Epithelial cell of prostate (primary cell): ENCODE data around the gene RHOT2.

Source experiments
- DNase-seq: peaks from one replicate; pipeline ENCODE4 v3.0.0-alpha.2; 2011; ENCODE audit warnings: low read depth, low spot score
- H3K27ac ChIP-seq: fragments of 450-650 bp; 2 replicates; pipeline ENCODE4 v1.5.1; 2017; ENCODE audit warnings: mild to moderate bottlenecking

Gene RHOT2

DNA sequence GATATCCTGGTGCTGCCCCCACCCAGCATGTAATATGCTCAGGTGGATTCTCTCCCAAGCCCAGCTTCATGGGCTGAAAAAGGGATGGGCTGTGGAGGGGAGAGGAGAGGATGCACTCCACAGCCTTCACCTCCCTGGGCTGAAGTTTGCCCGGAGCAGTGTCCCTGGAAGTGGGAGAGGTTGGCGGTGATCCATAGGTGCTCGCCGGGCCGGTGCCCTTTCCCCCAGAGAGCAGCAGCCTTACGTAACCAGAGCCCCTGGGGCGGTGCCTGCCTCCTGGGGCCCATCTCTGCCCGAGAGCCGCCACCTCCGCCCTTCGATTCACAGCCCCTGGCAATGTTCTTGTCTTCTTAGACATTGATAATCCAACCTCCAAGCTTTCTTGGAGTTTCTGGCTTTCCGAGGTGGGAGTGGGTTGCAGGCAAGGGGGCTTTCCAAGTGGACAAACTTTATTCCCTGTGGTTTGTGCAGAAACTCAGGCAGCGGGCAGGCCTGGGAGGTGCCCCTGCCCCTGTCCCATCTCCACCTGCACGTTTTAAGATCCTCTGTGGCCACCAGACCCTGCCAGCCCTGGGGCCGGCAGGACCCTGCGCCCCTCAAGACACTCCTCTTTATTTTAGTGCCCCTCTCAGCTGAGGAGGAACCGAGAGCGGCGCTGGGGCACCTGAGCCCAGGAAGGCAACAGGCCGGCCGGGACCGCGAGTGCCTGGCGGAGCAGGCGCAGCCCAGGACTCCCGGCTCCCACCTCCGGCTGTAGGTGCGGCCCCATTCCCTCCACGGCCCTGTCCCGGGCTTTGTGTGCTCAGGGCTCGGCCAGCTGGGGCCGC lies 21.9 kb upstream of the RHOT2 start:
- DNase-seq = no peak
- no peak overlapping the region for H3K27ac ChIP-seq

DNA sequence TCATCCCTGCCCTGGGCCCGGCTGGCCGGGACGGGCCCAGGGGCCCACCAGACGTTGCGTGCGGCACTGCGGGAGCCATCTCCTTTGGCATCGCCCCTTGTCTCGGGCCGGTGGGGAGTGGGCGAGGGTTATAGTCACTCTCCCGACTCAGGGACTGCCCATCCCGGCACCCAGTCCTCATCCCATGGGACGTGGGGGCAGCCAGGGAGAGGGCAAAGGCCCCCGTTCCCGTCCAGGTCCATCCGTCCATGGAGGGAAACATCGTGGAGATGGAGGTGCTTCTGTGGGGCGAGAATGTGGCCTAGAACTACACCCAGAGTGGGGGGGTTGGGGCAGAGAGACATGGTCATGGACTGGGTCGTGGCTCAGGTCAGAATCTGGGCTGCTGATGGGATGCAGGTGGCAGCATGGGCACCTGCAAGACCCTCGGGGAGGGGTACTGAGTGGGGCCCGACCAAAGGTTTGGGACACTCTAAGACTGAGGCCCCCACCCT lies 21.2 kb upstream of the RHOT2 start:
- H3K27ac ChIP-seq = no peak overlapping the region
- DNase-seq = no peak

GRCh38 chr16:647173-647902 lies 20.6 kb upstream of the RHOT2 start:
- H3K27ac ChIP-seq = no peak overlapping the region
- DNase-seq = no peak

DNA sequence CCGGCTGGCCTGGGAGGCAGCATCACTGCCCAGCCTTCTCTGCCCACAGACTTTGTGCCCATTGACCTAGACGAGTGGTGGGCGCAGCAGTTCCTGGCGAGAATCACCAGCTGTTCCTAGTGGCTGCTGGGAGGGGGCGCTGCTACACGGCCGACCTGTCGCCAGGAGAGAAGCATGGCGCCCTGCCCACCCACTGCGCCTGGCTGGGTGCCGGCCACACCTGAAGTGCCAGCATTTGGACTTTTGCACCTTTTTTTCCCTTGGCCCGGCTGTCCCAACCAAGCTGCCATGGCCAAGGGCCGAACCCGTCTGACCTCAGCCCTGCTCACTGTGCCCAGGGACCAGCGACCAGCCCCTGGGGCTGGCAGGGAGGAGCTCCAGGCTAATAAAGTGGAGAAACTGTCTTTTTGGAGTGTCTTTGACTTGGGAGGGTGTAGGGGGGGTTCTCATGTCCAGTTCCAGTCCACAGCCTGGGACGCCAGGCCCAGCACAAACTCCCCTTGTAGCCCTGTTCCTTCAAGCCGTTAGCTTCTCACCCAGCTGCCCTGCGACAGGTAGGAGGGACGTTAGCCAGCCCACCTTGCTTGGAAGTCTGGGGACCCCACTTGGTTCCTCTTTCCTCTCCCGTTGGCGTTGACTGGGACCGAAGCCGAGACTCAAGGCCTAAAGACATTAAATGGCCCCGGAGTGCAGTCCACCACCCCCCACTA lies 19.7 kb upstream of the RHOT2 start:
- peak overlapping the region; percentile 87 for H3K27ac ChIP-seq
- DNase-seq = no peak

- peak; percentile 52 for DNase-seq
- peak within 1 kb of the TSS; percentile 87 for H3K27ac ChIP-seq
These were observed 18.9 kb upstream of the RHOT2 start, which contains the start of gene WDR90 for GRCh38 chr16:648781-649589. WDR90 (plus strand) TSS chr16:649365; CDS start chr16:649417, 52 bp downstream.

DNA sequence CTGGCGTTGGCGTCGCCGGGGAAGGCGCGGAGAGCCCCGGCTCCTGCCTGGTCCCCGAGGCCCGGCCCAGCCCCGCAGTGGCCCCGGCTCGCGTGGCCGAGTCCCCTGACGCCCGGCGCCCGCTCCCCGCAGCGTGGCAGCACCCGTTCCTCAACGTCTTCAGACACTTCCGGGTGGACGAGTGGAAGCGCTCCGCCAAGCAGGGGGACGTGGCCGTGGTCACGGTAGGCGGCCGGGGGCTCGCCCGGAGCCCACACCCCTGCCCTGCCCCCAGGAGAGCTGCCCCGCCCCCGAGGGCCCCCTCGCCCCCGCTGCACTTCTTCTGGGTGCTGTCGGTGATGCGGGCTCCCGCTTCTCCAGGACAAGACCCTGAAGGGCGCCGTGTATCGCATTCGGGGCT lies 18.3 kb upstream of the RHOT2 start:
- no peak overlapping the region for H3K27ac ChIP-seq
- DNase-seq = no peak

DNA sequence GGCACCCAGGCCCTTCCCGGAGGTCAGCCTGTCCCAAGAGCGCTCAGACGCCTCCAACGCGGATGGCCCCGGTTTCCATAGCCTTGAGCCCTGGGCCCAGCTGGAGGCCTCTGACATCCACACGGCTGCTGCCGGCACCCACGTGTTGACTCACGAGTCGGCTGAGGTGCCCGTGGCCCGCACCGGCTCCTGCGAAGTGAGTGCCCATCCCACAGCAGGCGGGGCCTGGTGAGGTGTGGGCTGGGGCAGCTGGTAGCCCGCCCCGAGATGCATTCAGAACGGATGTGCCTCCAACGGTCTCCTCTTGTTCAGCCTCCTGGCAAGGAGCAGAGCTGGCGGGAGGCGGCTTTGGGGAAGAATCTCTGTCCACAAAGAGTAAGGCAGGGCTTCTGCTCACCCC lies 16.1 kb upstream of the RHOT2 start:
- H3K27ac ChIP-seq = no peak overlapping the region
- DNase-seq = no peak

- H3K27ac ChIP-seq = no peak overlapping the region
- DNase-seq = no peak
These were observed 15.3 kb upstream of the RHOT2 start for GRCh38 chr16:652454-653305.

DNA sequence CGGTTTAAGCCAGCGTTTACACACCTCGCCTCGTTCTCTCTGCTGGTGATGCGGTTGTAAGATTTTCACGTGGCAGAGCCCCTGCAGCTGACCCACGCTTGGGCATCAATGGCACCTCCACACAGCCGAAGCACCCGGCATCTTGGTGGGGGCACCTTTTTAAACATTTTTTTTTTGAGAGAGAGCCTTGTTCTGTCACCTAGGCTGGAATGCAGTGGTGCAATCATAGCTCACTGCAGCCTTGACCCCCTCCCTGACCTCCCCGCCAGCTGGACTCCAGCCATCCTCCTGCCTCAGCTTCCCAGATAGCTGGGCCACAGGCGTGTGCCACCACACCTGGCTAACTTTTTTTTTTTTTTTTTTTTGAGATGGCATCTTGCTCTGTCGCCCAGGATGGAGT lies 13.9 kb upstream of the RHOT2 start:
- no peak for DNase-seq
- H3K27ac ChIP-seq = no peak overlapping the region

DNA sequence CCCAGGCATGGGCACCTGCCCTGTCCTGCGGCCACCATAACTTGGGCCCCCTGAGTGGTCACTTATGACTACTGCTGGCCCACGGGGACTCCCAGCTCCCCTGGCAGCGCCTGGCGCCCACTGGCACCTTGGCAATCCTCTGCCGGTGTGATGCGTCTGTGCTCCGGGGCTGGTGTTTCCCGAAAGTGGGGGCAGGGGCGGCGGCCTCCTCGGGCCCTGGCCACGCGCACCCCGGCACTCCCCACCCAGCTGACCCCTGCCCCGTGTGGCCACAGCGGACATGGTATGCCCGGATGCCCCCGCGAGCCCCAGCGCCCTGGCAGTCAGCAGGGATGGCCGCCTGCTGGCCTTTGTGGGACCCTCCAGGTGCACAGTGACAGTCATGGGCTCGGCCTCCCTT lies 10.4 kb upstream of the RHOT2 start:
- DNase-seq = no peak
- H3K27ac ChIP-seq = no peak overlapping the region

DNA sequence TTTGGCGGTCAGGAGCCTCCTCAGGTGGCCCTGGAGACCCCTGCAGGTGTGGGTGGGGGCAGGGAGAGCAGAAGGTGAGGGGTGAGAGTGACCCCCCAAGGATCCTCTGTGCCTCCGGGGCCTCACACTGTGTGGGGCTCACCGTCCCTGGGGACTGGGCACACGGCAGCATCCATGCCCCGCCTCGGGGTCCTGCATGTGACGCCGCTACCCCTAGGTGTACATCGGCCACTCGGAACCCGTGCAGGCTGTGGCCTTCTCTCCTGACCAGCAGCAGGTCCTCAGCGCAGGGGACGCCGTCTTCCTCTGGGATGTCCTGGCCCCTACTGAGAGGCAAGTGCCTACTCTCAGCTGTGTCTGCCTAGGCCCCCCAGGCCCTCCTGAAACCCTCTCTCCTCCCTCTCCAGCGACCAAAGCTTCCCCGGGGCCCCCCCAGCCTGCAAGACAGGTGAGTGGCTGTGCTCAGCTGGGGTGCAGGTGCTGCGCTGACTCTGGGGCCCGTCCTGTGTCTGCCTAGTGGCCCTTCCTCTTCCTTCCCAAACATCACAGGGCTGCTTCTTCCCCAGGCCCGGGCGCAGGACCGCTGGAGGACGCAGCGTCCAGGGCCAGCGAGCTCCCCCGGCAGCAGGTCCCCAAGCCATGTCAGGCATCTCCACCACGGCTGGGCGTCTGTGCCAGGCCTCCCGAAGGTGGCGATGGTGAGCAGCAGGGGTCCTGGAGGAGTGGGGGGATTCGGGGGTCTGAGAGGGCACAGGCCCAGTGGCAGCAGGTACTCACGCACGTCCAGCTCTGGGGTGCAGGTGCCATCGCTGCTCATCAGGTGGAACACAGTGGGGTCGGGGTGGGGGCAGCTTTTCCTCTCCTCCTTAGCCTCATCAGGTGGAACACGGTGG lies 9.0 kb upstream of the RHOT2 start:
- no peak for DNase-seq
- no peak overlapping the region for H3K27ac ChIP-seq

DNA sequence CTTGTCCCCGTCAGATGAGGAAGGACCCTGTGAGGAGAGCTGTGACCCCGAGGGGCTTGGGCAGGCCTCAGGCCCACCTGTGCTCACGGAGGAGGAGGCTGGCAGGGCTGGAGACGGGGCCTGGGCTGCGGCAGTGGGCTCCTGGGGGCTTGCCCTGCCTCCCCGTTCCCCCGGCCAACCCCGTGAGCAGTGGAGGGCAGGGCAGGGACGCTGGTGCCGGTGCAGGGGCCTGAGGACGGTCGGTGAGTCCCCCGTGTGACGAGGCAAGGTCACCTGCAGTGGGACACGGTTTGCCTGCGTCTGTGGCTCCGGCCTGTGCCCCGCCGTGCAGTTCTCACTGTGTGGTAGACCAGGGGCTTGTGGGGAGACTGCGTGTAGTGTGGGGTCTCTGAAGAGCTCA lies 8.3 kb upstream of the RHOT2 start:
- no peak for DNase-seq
- H3K27ac ChIP-seq = no peak overlapping the region

DNA sequence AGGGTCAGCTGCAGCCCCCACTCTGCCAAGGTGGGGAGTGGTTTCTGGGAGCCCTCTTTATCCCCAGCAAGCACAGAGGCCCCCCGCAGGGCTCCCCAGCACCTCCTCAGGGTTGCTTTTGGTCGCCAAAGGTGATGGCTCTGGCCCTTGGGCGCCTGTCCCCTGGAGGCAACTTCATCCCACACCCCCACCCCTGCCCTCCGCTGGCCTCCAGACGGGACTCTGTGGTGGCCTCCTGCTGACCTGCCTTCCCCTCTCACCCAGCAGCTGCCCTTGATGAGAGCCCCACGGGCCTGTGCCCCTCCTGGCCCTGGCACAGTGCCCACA lies 7.8 kb upstream of the RHOT2 start:
- no peak for DNase-seq

DNA sequence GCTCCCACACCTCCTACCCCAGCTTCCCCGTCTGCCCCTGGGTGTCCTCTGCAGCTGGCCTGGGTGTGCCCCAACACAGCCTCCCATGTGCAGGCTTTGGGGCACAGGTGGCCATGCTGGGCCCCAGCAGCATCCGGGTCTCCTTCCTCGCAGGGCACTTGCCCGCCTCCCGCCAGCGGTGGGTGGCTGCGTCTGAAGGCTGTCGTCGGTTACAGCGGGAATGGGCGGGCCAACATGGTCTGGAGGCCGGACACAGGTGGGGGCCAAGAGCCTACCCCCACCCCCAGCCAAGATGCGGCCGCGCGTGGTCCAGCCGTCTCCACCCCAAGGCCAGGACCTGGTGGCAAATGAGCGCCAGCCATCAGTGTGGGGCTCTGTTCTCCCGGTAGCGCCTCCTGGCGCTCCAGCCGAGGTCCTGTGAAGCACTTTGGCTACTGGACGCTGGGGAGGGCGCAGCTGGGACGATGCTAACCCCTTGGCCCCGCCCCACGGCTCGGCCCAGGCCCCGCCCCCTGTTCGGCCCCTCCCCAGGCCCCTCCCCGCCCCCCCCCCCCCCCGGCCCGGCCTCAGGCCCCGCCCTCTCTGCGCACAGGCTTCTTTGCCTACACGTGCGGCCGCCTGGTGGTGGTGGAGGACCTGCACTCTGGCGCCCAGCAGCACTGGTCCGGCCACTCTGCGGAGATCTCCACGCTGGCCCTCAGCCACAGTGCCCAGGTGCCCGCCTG lies 7.3 kb upstream of the RHOT2 start:
- DNase-seq = no peak
- H3K27ac ChIP-seq = no peak overlapping the region

More for the DNA sequence above, 7.8 kb upstream of the RHOT2 start:
- no peak overlapping the region for H3K27ac ChIP-seq

DNA sequence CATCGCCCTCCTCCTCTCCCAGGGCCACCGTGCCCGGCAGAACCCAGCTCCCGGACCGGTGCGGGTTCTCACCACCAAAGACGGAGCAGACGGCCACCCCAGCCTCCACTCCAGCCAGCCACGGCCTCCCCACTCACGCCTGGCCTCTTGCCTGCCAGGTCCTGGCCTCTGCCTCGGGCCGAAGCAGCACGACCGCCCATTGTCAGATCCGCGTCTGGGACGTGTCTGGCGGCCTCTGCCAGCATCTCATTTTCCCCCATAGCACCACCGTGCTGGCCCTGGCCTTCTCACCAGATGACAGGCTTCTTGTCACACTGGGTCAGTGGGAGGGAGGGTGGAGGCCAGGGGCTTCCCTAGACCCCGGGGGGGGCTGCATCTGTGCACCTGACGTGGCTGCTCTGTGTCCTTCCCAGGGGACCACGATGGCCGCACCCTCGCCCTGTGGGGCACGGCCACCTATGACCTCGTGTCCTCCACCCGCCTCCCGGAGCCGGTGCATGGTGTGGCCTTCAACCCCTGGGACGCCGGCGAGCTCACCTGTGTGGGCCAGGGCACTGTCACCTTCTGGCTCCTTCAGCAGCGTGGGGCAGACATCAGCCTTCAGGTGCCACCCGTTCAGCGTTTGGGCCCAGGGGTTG lies 6.6 kb upstream of the RHOT2 start:
- H3K27ac ChIP-seq = no peak overlapping the region
- DNase-seq = no peak

GRCh38 chr16:662095-662494 lies 5.8 kb upstream of the RHOT2 start:
- DNase-seq = no peak
- no peak overlapping the region for H3K27ac ChIP-seq

GRCh38 chr16:662597-662996 lies 5.3 kb upstream of the RHOT2 start:
- no peak overlapping the region for H3K27ac ChIP-seq
- no peak for DNase-seq
